CD1c-positive myeloid dendritic cell (primary cell): ENCODE results near the gene EYS.
"Not testable (repeated sequence)": the region's sequence is repeated elsewhere in the genome, so short reads cannot be mapped to it uniquely, and the experiment has no call there.

Source experiments
- DNase-seq: peaks from one replicate; pipeline ENCODE4 v3.0.0-alpha.2; 2016; ENCODE audit errors: extremely low spot score

The EYS gene

GRCh38 chr6:63904650-63905248, 1802.3 kb downstream of the EYS start:
- DNase-seq, result no peak

- DNase-seq, result no peak
Observed at GRCh38 chr6:63899550-63899949, 1807.5 kb downstream of the EYS start.

DNA sequence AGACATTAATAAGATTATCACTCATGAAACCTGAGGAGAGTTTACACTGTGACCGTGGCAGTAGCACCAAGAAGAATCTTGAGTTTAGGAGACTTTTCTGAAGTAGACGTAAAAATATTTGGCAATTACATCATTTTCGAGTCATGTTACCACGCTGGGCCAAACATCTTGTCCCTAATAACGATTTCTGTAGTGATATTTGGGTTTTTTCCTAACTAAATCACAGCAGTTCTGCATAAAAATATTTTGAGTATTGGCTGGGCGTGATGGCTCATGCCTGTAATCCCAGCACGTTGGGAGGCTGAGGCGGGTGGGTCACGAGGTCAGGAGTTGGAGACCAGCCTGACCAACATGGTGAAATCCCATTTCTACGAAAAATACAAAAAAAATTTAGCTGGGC, 1809.1 kb downstream of the EYS start:
- DNase-seq, result no peak

GRCh38 chr6:63897459-63897858, 1809.6 kb downstream of the EYS start:
- no peak for DNase-seq

DNA sequence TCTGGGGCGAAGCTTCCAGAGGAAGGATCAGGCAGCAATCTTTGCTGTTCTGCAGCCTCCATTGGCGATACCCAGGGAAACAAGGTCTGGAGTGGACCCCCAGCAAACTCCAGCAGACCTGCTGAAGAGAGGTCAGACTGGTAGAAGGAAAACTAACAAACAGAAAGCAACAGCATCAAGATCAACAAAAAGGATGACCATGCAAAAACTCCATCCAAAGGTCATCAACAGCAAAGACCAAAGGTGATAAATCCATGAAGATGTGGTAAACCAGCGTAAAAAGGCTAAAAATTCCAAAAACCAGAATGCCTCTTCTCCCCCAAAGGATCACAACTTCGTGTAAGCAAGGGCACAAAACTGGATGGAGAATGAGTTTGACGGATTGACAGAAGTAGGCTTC, 1818.6 kb downstream of the EYS start:
- DNase-seq, result no peak

- DNase-seq, result not testable (repeated sequence)
Observed at GRCh38 chr6:63887804-63888203, 1819.2 kb downstream of the EYS start.

DNA sequence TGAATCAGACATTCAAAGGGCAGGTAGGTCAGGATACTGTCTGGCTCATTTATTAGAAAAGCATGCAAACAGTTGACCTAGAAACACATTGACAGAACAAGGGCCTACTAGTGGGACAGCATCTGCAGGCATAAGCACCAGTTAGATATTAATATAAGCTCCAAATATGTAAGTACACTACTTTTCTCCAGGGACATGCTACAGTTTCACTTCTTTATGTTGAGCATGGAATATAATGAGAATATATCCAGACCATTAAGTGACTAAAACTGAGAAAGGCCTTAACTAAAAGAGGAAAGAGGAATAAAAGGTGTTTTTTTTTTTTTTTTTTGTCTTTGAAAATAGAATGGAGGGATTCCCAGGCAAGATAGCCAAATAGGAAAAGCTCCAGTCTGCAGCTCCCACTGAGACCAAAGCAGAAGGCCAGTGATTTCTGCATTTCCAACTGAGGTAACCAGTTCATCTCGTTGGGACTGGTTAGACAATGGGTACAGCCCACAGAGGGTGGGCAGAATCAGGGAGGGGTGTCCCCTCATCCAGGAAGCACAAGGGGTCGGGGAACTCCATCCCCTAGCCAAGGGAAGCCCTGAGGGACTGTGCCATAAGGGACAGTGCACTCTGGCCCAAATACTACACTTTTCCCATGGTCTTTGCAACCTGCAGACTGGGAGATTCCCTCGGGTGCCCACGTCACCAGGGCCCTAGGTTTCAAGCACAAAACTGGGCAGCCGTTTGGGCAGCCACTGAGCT, 1819.8 kb downstream of the EYS start:
- DNase-seq, result no peak

- no peak for DNase-seq
Observed at GRCh38 chr6:63886341-63886740, 1820.7 kb downstream of the EYS start.

GRCh38 chr6:63883597-63883996, 1823.4 kb downstream of the EYS start:
- DNase-seq, result no peak

DNA sequence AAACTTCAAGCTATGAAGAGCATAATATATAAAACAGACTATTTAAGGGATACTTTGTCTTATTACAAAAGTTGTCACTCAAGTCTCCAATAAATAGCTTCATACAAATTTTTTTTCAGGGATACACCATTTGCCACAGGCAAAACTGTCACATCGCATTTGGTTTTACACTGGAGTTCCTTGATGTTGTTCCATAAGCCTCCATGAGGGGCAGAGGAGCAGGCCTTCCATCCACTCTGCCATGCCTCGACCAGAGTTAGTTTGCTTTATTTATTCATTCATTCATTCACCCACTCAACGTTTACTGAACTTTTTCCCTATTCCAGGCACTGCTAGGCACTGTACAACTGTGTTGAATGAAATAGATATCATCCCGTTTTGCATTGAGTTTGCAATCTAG, 1824.8 kb downstream of the EYS start:
- no peak for DNase-seq

DNA sequence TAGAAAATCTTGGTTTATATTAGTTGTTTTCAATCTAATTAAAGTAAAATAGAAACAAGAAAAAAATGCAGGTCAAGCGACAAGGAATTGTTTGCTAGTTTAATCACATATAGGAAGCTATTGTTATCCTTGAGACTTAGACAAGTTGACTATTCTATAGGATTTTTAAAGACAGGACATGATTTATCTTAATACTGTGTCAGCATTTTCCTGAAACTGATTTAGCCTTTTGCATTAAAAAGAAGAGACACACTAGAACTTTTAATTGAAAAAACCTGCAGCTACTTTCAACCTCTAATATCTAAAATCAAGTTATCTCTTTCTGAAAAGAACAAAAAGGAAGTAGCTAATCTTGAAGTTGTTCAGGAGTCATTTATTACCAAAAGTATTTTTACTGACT, 1825.2 kb downstream of the EYS start:
- no peak for DNase-seq

DNA sequence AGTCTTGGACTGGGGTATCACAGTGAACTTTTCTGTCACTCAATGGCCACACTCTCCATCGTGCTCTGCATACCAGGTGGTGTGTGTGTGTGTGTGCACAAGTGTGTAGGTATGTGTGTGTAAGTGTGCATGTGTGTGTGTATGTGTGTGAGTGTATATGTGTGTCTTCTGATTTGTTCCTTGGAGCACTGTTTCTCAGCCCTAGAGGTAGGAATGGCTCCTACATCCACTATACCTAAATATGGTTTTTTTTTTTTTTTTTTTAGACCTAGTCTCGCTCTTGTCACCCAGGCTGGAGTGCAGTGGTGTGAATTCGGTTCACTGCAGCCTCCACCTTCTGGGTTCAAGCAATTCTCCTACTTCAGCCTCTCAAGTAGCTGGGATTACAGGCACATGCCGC, 1834.8 kb downstream of the EYS start:
- DNase-seq, result no peak

DNA sequence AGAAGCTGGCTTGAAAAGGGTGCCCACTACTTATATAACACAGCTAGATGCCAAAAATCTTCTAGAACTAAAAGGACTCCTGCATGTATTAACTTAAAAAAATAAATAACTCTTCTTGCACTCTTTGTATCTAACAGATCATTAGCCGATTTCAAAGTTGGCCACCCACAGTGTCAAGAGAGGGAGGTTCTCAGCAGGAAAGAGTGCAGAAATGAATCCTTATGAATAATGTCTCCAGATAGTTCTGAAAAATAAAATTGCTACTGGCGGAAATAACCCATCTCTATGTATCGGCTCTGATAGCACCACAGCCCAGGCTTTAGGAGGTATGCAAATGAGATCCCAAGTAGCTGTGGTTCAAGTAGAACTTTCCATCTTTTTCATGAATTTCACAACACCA, 1838.7 kb downstream of the EYS start:
- no peak for DNase-seq

GRCh38 chr6:63864671-63865318, 1842.2 kb downstream of the EYS start:
- no peak for DNase-seq

DNA sequence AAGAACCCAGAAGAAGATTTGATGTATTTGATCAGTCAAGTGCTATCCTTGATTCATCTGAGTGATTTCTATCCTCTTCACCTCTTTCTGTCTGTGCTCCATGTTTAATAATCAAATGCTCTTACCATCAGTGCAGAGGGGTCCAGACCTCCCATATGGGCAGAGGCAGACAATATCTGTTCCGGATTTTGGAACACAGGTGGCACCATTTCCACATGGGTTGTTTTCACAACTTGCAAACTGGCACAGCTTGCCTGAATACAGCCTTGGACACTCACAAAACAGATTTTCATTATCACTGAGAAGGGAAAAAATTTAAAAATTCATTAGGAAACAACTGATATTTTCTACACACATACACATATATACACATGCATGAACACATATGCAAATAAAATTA, 1843.0 kb downstream of the EYS start:
- DNase-seq, result no peak

DNA sequence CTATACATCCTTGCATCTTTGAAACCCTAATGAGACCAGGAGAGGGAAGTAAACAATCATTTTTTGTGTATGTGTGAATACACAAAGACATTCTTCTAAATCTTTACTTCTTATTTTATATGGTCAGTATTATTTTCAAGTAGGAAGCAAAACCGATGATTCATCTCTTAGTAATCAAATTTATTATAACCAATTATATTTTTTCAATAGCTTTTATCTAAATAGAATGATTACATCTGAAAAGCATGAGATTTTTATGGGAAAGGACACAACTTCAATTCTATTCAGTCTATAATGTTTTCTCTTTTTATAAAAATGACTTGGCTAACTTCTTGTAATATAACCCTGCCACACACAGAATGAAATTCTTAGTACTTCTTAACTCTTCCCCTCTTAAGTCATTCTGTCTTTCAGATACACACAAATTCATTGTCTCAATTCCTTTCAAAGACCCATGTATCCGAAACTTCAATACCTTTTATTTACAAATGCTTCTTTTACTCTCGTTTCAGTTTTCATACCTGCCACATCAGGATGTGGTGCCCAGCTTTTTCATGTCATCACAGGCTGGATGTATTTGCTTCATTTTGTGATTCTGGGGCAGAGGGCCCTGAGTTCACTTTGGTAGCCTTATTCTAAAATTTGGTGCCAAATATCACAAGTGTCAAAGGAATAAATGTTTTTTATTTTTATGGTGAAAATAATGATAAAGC, 1844.4 kb downstream of the EYS start:
- no peak for DNase-seq

GRCh38 chr6:63859528-63859927, 1847.5 kb downstream of the EYS start:
- DNase-seq, result no peak

GRCh38 chr6:63858691-63859090, 1848.3 kb downstream of the EYS start:
- DNase-seq, result no peak

DNA sequence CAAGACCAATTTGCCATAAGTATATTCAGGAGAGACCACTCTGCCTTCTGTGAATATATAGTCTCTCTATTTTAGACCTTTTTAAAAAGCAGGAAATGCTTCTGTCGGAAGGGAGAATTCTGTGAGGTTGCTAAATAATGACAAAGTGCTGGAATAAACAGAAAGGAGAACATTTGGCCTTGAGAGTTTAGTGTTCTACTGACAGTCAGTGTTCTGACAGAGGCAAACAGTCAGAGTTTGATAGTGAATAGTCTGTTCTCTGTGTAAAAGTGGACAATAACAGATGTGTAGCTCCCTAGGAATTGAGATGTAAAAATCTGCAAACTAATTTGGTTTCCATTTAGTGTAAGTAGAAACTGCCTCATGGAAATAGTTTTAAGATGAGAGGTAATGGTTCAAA, 1850.8 kb downstream of the EYS start:
- DNase-seq, result no peak

DNA sequence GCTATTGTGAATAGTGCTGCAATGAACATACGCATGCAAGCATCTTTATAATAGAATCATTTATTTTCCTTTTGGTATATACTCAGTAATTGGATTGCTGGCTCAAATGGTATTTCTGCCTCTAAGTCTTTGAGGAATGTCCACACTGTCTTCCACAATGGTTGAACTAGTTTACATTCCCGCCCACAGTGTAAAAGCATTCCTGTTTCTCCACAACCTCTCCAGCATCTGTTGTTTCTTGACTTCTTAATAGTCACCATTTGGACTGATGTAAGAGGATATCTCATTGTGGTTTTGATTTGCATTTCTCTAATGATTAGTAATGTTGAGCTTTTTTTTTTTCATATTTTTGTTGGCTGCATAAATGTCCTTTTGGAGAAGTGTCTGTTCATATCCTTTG, 1862.7 kb downstream of the EYS start:
- no peak for DNase-seq

DNA sequence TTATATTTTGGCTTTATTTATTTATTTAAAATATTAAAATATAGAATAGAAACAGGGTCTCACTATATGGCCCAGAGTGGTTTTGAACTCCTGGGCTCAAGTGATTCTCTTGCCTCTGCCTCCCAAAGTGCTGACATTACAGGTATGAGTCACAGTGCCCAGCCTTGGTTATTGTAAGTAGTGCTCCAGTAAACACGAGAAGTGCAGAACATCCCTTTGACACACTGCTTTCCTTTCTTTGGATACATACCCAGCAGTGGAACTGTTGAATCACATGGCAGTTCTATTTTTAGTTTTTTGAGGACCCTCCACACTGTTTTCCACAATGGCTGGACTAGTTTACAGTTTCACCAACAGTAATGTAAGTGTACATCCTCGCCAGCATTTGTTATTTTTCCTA, 1867.5 kb downstream of the EYS start:
- no peak for DNase-seq

DNA sequence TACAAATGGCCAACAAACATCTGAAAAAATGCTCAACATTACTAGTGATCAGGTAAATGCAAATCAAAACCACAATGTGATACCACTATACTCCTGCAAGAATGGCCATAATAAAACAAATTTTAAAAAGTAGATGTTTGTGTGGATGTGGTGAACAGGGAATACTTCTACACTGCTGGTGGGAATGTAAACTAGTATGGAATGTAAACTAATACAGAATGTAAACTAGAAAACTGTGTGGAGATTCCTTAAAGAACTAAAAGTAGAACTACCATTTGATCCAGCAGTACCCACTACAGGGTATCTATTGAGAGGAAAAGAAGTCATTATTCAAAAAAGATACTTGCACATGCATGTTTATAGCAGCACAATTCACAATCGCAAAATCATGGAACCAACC, 1878.3 kb downstream of the EYS start:
- not testable (repeated sequence) for DNase-seq

DNA sequence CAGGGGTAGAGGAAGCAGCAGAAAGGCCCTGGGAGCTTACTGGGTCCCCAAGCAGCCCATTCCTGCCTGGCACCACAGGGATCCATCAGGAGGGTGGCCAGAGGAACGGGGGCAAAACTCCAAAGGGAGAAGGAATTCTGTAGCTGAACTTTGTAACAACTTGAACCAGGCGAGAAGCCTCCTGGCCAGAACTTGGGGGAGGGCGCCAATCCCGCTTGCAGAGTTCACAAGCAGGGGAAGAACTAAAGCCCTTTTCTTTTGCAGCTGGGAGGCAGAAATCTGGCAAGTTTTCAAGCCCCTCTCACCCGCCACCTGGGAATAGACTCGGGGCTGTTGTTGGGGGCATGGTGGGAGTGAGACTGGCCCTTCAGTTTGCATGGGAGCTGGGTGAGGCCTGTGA, 1882.3 kb downstream of the EYS start:
- DNase-seq, result no peak
